Ovary (tissue), 3 donors: ENCODE results near the gene RMDN3.

Source experiments
- CTCF ChIP-seq, 3 donors: fragments of 450-650 bp in 2 of 3; fragments of 200-600 bp in 1 of 3; IDR thresholded peaks; one replicate each; pipeline versions ENCODE4 v1.5.1 to v1.8.0; 2016 to 2022; ENCODE audit warnings: antibody characterized with exemption in 3 of 3, mild to moderate bottlenecking in 1 of 3
- EP300 ChIP-seq: sonication (generic); formaldehyde crosslinking; IDR thresholded peaks from one replicate; pipeline ENCODE4 v1.6.1; 2017; ENCODE audit warnings: antibody characterized with exemption
- POLR2A ChIP-seq: fragments of 450-650 bp; IDR thresholded peaks from one replicate; pipeline ENCODE4 v1.6.1; 2017; ENCODE audit warnings: antibody characterized with exemption, mild to moderate bottlenecking, moderate library complexity
- donor health status: DM: no; HTN: no; CAD: no.

- TF ChIP-seq CTCF (IDR thresholded peaks at IDR 0.05) (no peak), POLR2A (no peak), EP300 (no peak)
These were observed 32.1 kb downstream of the RMDN3 start for GRCh38 chr15:40722934-40723333.
